ENCODE measurements around the gene LTBP1.

DNA sequence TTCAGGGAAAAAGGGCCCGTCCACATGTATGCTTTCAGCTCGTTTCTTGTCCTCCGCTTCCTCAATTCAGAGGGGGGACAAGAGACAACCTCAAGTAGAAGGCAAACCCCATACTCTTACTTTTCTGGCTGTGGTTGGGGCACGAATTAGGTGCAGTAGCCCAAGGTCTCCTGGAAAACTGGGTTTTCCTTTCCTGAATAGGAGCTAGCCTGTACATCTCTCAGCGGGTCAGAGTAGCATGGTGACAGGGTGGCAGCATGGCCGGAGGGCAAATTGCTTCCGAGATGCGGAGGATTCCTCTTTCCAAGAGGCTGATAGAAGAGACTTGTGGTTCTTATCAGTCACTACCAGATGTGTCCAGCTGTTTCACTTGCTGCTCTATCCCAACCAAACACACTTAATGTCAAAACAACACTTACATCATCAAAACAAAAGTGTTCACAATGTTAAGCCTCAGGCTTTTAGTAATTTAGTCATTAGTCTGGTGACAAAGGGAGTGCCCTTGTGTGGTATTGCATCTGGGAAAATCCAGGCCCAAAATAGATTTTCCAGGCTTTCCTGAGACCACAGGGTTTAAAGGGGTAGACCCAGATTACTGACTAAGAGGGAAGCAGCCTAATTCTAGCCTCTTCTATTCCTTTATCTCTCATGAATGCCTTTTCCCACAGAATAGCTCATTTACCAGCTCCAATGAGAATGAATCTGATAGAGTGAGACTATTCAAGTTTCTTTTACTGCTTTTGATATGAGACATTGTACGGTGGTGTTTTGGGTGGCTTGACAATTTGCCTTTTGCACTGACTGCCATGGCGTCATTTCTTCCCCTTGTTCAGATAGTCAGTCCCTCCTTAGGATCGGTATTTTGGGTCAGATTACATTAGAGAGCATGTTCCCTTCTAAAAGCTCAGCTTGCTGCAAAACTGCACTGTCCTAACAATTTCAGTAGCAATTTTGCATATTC lies 162.0 kb downstream of the LTBP1 start:
- TF ChIP-seq, protein P1, sequence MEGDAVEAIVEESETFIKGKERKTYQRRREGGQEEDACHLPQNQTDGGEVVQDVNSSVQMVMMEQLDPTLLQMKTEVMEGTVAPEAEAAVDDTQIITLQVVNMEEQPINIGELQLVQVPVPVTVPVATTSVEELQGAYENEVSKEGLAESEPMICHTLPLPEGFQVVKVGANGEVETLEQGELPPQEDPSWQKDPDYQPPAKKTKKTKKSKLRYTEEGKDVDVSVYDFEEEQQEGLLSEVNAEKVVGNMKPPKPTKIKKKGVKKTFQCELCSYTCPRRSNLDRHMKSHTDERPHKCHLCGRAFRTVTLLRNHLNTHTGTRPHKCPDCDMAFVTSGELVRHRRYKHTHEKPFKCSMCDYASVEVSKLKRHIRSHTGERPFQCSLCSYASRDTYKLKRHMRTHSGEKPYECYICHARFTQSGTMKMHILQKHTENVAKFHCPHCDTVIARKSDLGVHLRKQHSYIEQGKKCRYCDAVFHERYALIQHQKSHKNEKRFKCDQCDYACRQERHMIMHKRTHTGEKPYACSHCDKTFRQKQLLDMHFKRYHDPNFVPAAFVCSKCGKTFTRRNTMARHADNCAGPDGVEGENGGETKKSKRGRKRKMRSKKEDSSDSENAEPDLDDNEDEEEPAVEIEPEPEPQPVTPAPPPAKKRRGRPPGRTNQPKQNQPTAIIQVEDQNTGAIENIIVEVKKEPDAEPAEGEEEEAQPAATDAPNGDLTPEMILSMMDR (IDR thresholded peaks at IDR 0.05) = no peak
- TF ChIP-seq POLR2A (IDR thresholded peaks at IDR 0.05) (no peak), POLR2AphosphoS5 (IDR thresholded peaks at IDR 0.05) (no peak)

Data from suprapubic skin (tissue), 4 donors.